ENCODE measurements around the gene DIPK1C. TPM values are rescaled to one million over a fixed set of nuclear protein-coding genes. Genes with fewer than 3 reads are reported as not detected.

DIPK1C gene
- total RNA-seq, 1 experiment from 2014 or later = not detected

- no TSS peak for BruUV-seq (replicated peaks)
- Histone ChIP-seq H3K9me2 (ENCODE audit: insufficient read depth) (no peaks in the 10 kb centered on the region), H2AFZ (ENCODE audit: low read depth, low read length, poor library complexity, severe bottlenecking) (no peak overlapping the region), H3K27ac (ENCODE audit: low read depth, low read length) (no peak overlapping the region), H4K20me1 (ENCODE audit: insufficient read depth) (no peaks in the 10 kb centered on the region), H3K9me3 (ENCODE audit: control insufficient read depth in 1 of 2, insufficient read depth in 1 of 2, low read depth in 1 of 2, low read length in 2 of 2) (no peaks in the 10 kb centered on the region; a peak in 1 of 4 replicates), H3K9ac (ENCODE audit: low read length) (no peak overlapping the region), H3K4me1 (ENCODE audit: control insufficient read depth in 1 of 2, insufficient read depth in 2 of 2, low read length in 2 of 2) (peaks cover under 1 to 9% of the 10 kb centered on the region in 2 experiments; a peak in 3 of 4 replicates), H3K27me3 (ENCODE audit: insufficient read depth, low read length) (no peaks in the 10 kb centered on the region), H3K79me2 (ENCODE audit: insufficient read depth, low read length) (peaks cover 8% of the 10 kb centered on the region), H3K4me3 (replicated peaks in 1 of 2; ENCODE audit: low read depth in 1 of 2, low read length in 2 of 2) (no peak overlapping the region), H3K36me3 (ENCODE audit: control insufficient read depth in 1 of 2, insufficient read depth in 2 of 2, low read length in 2 of 2) (no peaks in the 10 kb centered on the region), H3K4me2 (ENCODE audit: low read length) (no peak overlapping the region)
- POLR2A ChIA-PET = no interaction called here
- RAD21 ChIA-PET (ENCODE audit: low non-redundant PET in 1 of 2, low total read pairs in 2 of 2, uncharacterized antibody in 2 of 2, unreplicated experiment in 2 of 2) = no interaction called here
- DNase-seq (ENCODE audit: low read depth, low spot score) = no peak
- TF ChIP-seq ZNF274 (IDR thresholded peaks at IDR 0.05; ENCODE audit: low read depth, low read length) (no peak), ATF3 (IDR thresholded peaks at IDR 0.05) (no peak), SP1 (IDR thresholded peaks at IDR 0.05; ENCODE audit: low read depth) (no peak), ELF1 (IDR thresholded peaks at IDR 0.05; ENCODE audit: borderline replicate concordance, low read depth) (no peak), EGR1 (IDR thresholded peaks at IDR 0.05; ENCODE audit: low read depth) (no peak), ZFX (IDR thresholded peaks at IDR 0.05) (no peak), SRF (IDR thresholded peaks at IDR 0.05; ENCODE audit: low read depth) (no peak), JUND (IDR thresholded peaks at IDR 0.05) (no peak)
- CTCF ChIA-PET = no interaction called here
- no peak for ATAC-seq
- intact Hi-C loops (cut with micrococcal nuclease) = loop anchor here (5.0 to 10.0 kb wide), 2 partner anchors 103 to 200 kb away; partner anchors contain the start of genes CYB5A and ZNF407
Observed at GRCh38 chr18:74492259-74492658, 35.2 kb upstream of the DIPK1C start.

- H3K9ac ChIP-seq (ENCODE audit: low read length) = no peak overlapping the region
- no peaks in the 10 kb centered on the region for H3K9me2 ChIP-seq (ENCODE audit: insufficient read depth)
- ATAC-seq (no peak), DNase-seq (ENCODE audit: low read depth, low spot score) (no peak)
- ChIA-PET RAD21 (ENCODE audit: low non-redundant PET in 1 of 2, low total read pairs in 2 of 2, uncharacterized antibody in 2 of 2, unreplicated experiment in 2 of 2) (no interaction called here), POLR2A (no interaction called here), CTCF (no interaction called here)
- no peaks in the 10 kb centered on the region for H3K27me3 ChIP-seq (ENCODE audit: insufficient read depth, low read length)
- no peak overlapping the region for H3K4me2 ChIP-seq (ENCODE audit: low read length)
- no peaks in the 10 kb centered on the region for H3K79me2 ChIP-seq (ENCODE audit: insufficient read depth, low read length)
- H4K20me1 ChIP-seq (ENCODE audit: insufficient read depth) = no peaks in the 10 kb centered on the region
- no peak overlapping the region for H3K27ac ChIP-seq (ENCODE audit: low read depth, low read length)
- intact Hi-C loops (cut with micrococcal nuclease) = loop anchor here (5.0 to 10.0 kb wide), 2 partner anchors 105 to 197 kb away; partner anchors contain the start of genes CYB5A and ZNF407
- BruUV-seq (replicated peaks) = no TSS peak
- no peaks in the 10 kb centered on the region; a peak in 1 of 4 replicates for H3K9me3 ChIP-seq (ENCODE audit: control insufficient read depth in 1 of 2, insufficient read depth in 1 of 2, low read depth in 1 of 2, low read length in 2 of 2)
- no peak overlapping the region for H3K4me3 ChIP-seq (replicated peaks in 1 of 2; ENCODE audit: low read depth in 1 of 2, low read length in 2 of 2)
- H3K36me3 ChIP-seq (ENCODE audit: control insufficient read depth in 1 of 2, insufficient read depth in 2 of 2, low read length in 2 of 2) = no peaks in the 10 kb centered on the region
- no peak overlapping the region for H2AFZ ChIP-seq (ENCODE audit: low read depth, low read length, poor library complexity, severe bottlenecking)
- H3K4me1 ChIP-seq (ENCODE audit: control insufficient read depth in 1 of 2, insufficient read depth in 2 of 2, low read length in 2 of 2) = no peaks in the 10 kb centered on the region
- no peak for TF ChIP-seq REST (IDR thresholded peaks at IDR 0.05; ENCODE audit: low read depth)
- TF ChIP-seq ZBTB33 (IDR thresholded peaks at IDR 0.05; ENCODE audit: extremely low read depth, insufficient replicate concordance, low read length) = no peak
- no peak for TF ChIP-seq CTCF (IDR thresholded peaks at IDR 0.05 in 2 of 3, conservative IDR thresholded peaks at IDR 0.05 in 1 of 3; ENCODE audit: borderline replicate concordance in 1 of 3, insufficient read depth in 1 of 3, low read depth in 2 of 3, low read length in 2 of 3)
- no peak for TF ChIP-seq ZFX (IDR thresholded peaks at IDR 0.05)
- TF ChIP-seq EGR1 (IDR thresholded peaks at IDR 0.05; ENCODE audit: low read depth) = no peak
- no peak for TF ChIP-seq SRF (IDR thresholded peaks at IDR 0.05; ENCODE audit: low read depth)
- no peak for TF ChIP-seq ATF3 (IDR thresholded peaks at IDR 0.05)
- no peak for TF ChIP-seq SIN3A (IDR thresholded peaks at IDR 0.05; ENCODE audit: low read depth)
Observed at GRCh38 chr18:74489676-74490075, 32.6 kb upstream of the DIPK1C start.
